CD4-positive, alpha-beta T cell treated with Interleukin-15 for 4 hours (primary cell): ENCODE data around the gene GIGYF1.

ENCODE experiments used
- DNase-seq: peaks from one replicate; pipeline ENCODE4 v3.0.0-alpha.2; 2020; ENCODE audit warnings: low spot score

Gene GIGYF1

DNA sequence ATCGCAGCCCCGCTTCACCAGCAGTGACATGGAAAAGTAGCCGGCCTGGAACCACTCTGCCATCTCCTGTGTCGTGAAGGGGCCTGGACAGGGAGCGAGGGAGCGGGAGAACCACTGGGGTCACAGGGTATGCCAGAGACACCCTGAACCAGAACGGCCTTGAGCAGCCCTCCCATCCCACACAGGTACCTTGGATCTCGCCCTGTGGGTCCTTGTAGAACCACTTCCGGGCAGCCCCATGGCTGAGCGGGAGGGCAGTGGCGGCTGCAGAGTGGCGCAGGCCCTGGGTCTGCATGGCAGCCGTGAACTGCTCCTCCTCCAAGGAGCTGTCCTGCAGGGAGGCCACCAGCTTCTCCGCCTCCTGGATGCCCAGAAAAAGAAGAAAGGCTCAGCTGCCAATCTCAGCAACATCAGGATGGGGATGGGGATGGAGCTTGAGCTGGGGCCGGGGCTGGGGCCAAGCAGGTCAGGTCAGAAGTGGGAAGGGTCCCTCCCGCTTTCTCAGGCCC lies 9.5 kb downstream of the GIGYF1 start:
- no peak for DNase-seq

GRCh38 chr7:100683659-100684533 lies 10.2 kb downstream of the GIGYF1 start:
- no peak for DNase-seq

DNA sequence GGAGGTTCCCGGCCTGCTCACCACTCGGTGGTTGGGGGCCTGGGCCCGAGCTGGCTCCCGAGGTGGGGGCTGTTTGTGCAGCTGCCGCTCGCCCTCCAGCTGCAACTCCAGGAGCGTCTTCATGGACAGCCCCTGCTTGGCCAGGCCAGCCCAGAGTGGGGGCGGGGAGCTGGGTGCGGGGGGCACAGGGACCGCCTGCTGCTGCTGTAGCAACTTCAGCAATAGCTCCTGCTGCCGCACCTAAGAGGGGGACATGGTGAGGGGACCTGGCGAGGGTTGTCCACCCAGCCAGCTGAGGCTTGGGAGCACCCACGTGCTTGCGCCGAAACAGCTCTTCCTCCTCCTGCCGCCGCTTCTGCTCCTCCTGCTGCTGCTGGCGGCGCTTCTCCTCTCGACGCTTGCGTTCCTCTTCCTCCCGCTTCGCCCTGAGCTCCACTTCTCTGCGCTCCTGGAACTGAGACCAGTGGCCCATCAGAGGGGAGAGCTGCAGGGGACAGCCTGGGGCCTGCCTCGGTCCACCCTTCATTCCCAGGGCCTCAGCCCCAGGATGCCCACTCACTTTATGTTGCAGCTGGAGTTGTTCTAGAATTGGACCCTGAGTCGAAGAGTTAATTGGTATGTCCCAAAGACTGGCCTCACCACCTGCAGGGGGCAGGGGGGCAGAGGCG lies 10.9 kb downstream of the GIGYF1 start:
- no peak for DNase-seq

DNA sequence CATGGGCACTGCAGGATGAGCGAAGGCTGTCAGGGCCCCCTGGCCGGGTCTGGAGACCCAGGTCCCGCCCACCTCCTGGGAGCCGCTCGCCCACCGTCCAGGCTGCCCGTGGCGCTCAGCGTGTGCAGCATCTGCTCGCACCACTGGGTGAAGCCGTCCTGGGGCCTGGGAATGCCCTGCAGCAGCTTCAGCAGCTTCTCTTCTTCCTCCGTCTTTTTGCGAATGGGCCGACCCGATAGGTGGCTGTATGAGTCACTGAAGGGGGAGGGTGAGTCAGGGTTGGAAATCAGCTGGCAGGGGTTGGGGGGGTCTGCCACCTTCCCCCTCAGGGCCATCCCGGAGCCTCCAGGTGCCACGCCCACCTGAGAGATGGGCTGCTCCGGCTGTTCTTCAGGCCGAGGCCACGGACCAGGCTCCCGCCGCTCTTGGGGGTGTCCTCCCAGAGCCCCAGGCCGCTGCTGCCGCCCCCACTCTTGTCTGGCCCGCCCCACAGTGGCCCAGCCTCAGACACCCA lies 11.8 kb downstream of the GIGYF1 start:
- peak; percentile 30 for DNase-seq

GRCh38 chr7:100681491-100682227 lies 12.4 kb downstream of the GIGYF1 start:
- no peak for DNase-seq

- DNase-seq = no peak
Observed at GRCh38 chr7:100680576-100681271, 13.3 kb downstream of the GIGYF1 start.

GRCh38 chr7:100679927-100680575 lies 14.0 kb downstream of the GIGYF1 start:
- DNase-seq = no peak

- DNase-seq = no peak
Observed at GRCh38 chr7:100679129-100679926, 14.7 kb downstream of the GIGYF1 start.

DNA sequence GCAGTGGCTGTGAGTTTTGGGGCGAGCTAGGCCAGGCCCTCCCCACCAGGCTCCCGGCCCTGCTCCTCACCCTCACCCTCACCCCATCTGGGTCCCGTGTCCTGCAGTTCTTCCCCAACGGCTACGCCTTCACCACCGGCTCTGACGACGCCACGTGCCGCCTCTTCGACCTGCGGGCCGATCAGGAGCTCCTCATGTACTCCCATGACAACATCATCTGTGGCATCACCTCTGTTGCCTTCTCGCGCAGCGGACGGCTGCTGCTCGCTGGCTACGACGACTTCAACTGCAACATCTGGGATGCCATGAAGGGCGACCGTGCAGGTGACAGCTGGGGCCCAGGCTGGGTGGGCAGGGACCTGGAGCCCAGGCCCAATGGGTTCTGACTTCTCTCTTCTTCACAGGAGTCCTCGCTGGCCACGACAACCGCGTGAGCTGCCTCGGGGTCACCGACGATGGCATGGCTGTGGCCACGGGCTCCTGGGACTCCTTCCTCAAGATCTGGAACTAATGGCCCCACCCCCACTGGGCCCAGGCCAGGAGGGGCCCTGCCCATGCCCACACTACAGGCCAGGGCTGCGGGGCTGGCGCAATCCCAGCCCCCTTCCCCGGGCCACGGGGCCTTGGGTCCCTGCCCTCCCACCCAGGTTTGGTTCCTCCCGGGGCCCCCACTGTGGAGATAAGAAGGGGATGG lies 15.6 kb downstream of the GIGYF1 start:
- DNase-seq = no peak

DNA sequence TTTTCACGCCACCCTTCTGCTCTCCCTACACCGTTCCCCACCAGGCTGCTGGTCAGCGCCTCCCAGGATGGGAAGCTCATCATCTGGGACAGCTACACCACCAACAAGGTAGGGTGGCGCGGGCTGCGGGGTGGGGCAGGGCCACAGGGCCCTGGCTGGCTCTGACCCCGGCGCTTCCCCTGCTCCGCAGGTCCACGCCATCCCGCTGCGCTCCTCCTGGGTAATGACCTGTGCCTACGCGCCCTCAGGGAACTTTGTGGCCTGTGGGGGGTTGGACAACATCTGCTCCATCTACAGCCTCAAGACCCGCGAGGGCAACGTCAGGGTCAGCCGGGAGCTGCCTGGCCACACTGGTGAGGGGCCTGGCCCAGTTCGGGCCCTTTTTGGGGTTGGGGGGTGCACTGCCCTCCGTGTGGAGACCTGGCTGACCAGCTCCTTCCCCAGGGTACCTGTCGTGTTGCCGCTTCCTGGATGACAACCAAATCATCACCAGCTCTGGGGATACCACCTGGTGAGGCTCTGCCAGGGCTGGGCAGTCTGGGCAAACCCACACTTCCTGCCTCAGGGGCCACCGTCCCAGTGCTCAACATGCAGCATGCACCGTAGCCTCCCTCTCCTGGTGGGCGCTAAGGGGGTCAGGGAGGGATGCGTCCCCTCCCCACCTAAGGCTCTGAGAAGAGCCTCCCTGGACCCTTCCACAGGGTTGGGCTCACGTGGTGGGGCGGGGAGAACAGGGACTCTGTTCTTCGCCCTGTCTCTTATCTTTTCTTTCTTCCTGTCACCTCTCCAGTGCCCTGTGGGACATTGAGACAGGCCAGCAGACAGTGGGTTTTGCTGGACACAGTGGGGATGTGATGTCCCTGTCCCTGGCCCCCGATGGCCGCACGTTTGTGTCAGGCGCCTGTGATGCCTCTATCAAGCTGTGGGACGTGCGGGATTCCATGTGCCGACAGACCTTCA lies 16.5 kb downstream of the GIGYF1 start:
- DNase-seq = no peak

GRCh38 chr7:100676501-100677306 lies 17.3 kb downstream of the GIGYF1 start:
- DNase-seq = no peak

GRCh38 chr7:100675581-100676350 lies 18.3 kb downstream of the GIGYF1 start:
- peak; percentile 97 for DNase-seq

- DNase-seq = no peak
Observed at GRCh38 chr7:100675105-100675451, 19.0 kb downstream of the GIGYF1 start.

GRCh38 chr7:100674411-100675104 lies 19.5 kb downstream of the GIGYF1 start:
- DNase-seq = no peak

DNA sequence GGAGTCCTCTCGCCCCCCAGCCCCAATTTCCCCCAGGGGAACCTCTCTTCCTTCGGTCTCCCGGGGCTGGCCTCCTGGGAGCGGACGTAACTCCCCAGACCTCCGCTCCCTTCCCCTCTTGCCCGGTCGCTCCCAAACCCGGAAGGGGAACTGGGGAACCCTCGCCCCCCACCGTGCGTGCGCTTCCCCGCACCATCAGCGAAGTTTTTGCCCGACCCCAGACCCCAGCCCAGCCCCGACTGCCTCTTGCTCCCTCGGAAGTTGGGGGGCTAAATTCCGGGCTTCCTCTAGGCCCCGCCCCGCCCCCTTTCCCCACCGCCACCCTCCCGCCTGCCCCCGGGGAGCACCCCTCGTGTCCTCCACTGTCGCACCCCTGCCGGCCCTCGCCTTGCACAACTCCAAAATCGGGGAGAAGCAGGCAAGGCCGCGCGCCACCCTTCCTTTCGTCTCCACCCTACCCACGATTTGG lies 20.1 kb downstream of the GIGYF1 start:
- DNase-seq = peak; percentile 31

DNA sequence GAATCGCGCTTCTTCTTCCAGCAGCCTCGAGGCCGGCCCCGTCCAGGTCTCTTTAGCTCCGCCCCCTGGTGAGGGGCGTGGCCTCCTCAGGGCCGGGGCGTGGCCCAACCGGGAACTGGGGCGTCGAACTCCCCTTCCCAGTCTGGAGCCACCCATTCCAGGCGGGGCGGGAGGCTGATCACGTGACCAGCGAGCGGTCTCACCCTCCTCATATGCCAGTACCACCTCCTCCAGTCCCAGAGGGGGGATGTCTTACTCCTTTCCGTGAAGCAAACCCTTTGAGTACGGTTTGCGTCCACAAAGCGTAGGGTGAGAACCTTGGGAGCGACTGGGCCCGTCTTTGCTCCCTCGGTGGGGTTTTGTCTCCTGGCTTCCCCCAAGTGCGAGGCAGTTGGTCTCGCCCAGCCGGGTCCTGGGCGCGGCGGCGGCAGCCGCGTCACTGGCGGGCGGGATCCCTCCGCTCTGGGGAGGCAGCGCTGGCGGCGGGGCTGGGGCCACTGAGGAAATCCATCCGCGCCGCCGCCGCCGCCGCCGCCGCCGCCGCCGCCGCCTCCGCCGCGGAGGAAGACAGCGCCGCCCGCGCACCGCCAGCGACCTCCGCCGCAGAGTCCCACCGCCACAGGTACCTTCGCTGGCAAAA lies 20.6 kb downstream of the GIGYF1 start, which contains the start of gene GNB2:
GNB2 (plus strand) TSS at position 439 of the 640 bp plus-strand sequence. CDS start 2,526 bp downstream, outside the sequence.
- DNase-seq = peak; percentile 100
